ENCODE measurements around the gene ITFG1. TPM values are rescaled to one million over a fixed set of nuclear protein-coding genes. Genes with fewer than 3 reads are reported as not detected.
A peak's percentile ranks its signal among the peaks of the same experiment; 100 is the strongest.

Gene ITFG1
- total and polyA plus RNA-seq, 2 of the 13 experiments (the other 11 are each of a cell fraction or from before 2014, with no cell fraction given): 74.5 to 150 TPM

DNA sequence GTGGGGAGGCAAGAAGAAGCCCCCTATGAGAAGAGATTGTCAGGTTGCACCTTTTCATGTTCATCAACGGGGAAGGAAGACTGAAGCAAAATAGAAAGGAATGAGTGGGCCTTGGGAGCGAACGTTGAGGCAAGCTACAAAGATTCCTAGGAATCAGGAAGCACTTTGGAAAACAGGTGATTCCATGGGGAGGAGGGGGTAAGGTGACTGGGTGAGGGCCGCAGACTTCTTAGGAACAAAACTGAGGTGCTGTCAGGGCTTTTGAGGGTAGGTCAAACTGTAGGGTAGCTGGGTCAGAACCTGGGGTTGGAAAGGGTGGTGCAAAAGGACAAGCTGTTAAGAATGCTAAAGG lies 528 bp downstream of the ITFG1 start (continued):
- TF ChIP-seq PRDM10 (CRISPR knock-in tag; IDR thresholded peaks at IDR 0.05; ENCODE audit: low read depth) (peak; percentile 53; the same call in 1 of the 2 replicates), ZNF780A (CRISPR knock-in tag; IDR thresholded peaks at IDR 0.05) (0 out of 2 replicates have a peak, but pooled peaks have one; percentile 6)

DNA sequence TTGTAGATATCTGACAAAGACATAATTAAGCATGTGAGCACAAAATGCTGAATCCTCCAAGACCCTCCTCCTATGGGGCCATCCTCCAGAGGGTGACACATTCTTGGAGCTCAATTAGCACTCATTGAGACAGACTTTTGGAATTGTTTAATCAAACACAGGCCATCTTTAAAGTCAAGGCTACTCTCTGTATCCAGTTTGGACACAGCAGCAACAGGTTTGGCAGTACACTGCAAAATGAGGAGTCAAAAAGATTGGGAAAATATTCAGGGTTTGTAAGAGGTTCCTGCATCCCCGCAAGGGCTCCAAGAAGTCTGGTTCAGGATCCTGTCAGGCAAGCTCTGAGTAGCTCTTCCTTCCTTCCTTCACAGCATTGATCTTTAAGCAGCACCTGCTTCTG lies 1.3 kb downstream of the ITFG1 start:
- H3K27ac ChIP-seq (ENCODE audit: extremely low read length, insufficient read depth, low read length): peak overlapping the region; percentile 99
- no peak for TF ChIP-seq ZNF782 (CRISPR knock-in tag; IDR thresholded peaks at IDR 0.05; ENCODE audit: borderline replicate concordance)
- TF ChIP-seq ZNF124 (CRISPR knock-in tag; IDR thresholded peaks at IDR 0.05): no peak
- 0 out of 2 replicates have a peak, but pooled peaks have one; percentile 33 for TF ChIP-seq ZNF616 (CRISPR knock-in tag; IDR thresholded peaks at IDR 0.05; ENCODE audit: low read depth)
- peak; percentile 6; the same call in 1 of the 2 replicates for TF ChIP-seq RXRB (CRISPR knock-in tag; IDR thresholded peaks at IDR 0.05; ENCODE audit: borderline replicate concordance)
- no peak for TF ChIP-seq SP4 (CRISPR knock-in tag; IDR thresholded peaks at IDR 0.05)
- no peak for TF ChIP-seq NR0B2 (CRISPR knock-in tag; IDR thresholded peaks at IDR 0.05)
- TF ChIP-seq ZBTB21 (CRISPR knock-in tag; IDR thresholded peaks at IDR 0.05): no peak
- no peak overlapping the region for H2AFZ ChIP-seq (ENCODE audit: low read length)
- intact Hi-C loops (cut with micrococcal nuclease; ENCODE audit: unreplicated experiment) (loop anchor here (2.0 to 5.0 kb wide), 2 partner anchors 39 to 317 kb away; partner anchors contain the start of gene NETO2), in situ Hi-C loops (cut with HindIII; ENCODE audit: extremely low pct_ligation_motif_present, low pct_unique_long_range_greater_than_20kb) (no loop called here)
- H3K9me3 ChIP-seq (ENCODE audit: low read length): no peaks in the 10 kb centered on the region
- BruUV-seq (replicated peaks): no TSS peak
- FAIRE-seq (no peak), DNase-seq (ENCODE audit: low spot score) (no peak), ATAC-seq (no peak)
- H4K20me1 ChIP-seq (ENCODE audit: insufficient read depth, low read length): no peaks in the 10 kb centered on the region
- H3K4me2 ChIP-seq (ENCODE audit: low read depth, low read length): peak overlapping the region; percentile 85
- H3K9ac ChIP-seq (ENCODE audit: insufficient read depth, low read depth, low read length): peak overlapping the region; percentile 92
- H3K27me3 ChIP-seq (ENCODE audit: control insufficient read depth in 1 of 2, insufficient read depth in 2 of 2, low read length in 2 of 2): no peaks in the 10 kb centered on the region; a peak in 1 of 5 replicates
- H3K4me1 ChIP-seq (ENCODE audit: insufficient read depth, low read length): peaks cover 52% of the 10 kb centered on the region
- WGBS (ENCODE audit: low lambda C conversion rate): 65% methylated on average over 1 of the region's 1 CpG
- peak overlapping the region; percentile 82 to 100 (median 99) for H3K4me3 ChIP-seq (replicated peaks in 1 of 3; ENCODE audit: insufficient read depth in 1 of 3, low read depth in 2 of 3, low read length in 3 of 3)
- peaks cover 38% of the 10 kb centered on the region for H3K79me2 ChIP-seq (ENCODE audit: insufficient read depth, low read length)
- POLR2A ChIA-PET: interaction anchor here (2.4 to 6.2 kb wide), 3 partner anchors 9 to 15 kb away, joined by 17 to 37 read pairs (median 28); no protein-coding TSS in a partner anchor
- peaks cover 0 to 13% of the 10 kb centered on the region in 2 experiments; a peak in 2 of 5 replicates for H3K36me3 ChIP-seq (replicated peaks in 1 of 2; ENCODE audit: control insufficient read depth in 1 of 2, insufficient read depth in 2 of 2, low read length in 2 of 2)
- CTCF ChIA-PET (ENCODE audit: low intra/inter-chr PET ratio, low total read pairs): no interaction called here

Data from HepG2 (cell line).